HG02623 (cell line): ENCODE results near the gene CFAP119.

Source experiments
- ATAC-seq: cut with Tn5 transposase; IDR thresholded peaks from one replicate; pipeline ENCODE4 v1.9.1; 2021; ENCODE audit warnings: moderate library complexity; ENCODE audit not compliant: unreplicated experiment

Gene CFAP119

DNA sequence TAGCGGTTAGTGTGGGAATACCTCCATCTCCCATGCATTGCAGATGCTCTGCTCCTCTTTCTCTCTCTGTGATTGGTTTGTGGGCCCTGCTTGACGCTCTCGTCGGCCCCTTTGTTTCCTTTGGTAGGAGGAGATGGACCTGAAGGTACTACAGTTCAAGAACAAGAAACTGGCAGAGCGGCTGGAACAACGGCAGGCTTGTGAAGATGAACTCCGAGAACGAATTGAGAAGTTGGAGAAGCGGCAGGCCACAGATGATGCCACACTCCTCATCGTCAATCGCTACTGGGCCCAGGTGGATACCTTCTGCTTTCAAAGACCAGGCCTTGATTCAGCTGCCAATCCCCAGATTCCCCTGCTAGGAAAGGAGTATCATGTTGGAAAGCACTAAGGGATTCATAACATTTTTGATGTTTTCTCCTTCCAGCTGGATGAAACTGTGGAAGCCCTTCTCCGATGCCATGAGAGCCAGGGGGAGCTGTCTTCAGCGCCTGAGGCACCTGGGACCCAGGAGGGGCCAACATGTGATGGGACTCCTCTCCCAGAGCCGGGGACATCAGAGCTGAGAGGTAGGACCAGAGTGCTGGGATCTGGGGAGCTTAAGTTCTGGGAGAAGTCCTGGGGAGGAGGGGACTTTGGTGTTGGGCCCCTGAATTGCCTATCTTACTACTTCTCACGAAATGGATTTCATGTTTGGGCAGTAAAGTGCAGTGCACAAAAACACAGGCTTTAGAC lies 1.3 kb upstream of the CFAP119 start:
- ATAC-seq, result no peak

- no peak for ATAC-seq
Observed at GRCh38 chr16:30761427-30761927, 385 bp downstream of the CFAP119 start.

DNA sequence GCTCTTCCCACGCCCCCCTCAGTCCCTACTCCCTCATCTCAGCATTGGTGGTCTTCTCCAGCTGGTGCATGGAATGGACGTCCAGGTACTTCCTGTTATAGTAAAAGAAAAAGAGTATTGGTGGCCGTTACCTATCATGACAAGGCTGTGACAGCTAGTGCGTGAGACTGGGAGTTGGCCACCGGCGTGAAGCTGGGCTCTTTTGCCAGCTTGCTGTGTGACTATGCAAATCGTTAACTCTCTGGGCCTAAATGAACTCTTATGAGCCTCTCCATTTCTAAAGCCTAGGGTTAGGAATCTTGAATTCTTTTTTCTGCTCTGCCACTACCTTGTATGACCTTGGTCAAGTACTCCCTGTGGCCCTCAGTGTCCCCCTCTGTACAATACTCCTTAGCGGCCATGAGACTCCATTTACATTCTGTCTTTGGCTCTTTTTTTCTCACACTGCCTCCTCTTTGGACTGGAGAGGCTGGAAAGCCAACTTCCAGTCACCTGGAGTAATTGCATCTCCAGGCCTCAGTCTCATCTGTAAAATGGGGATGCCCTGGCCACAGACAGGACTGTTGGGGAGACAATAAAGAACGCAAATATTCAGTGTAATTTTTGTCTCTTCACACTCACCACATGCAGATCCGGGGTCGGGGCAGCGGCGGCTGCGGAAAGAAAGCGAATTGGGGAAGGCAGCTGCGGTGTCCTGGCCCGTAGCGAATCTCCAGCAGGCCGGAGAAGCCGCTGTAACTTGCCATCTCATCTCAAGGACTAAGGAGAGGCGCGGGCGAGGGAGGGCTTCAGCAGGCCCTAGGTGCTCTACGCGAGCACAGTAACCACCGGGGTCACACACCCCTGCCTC lies 1.1 kb downstream of the CFAP119 start:
- ATAC-seq, result no peak

- no peak for ATAC-seq
Observed at GRCh38 chr16:30760001-30760559, 1.8 kb downstream of the CFAP119 start.

DNA sequence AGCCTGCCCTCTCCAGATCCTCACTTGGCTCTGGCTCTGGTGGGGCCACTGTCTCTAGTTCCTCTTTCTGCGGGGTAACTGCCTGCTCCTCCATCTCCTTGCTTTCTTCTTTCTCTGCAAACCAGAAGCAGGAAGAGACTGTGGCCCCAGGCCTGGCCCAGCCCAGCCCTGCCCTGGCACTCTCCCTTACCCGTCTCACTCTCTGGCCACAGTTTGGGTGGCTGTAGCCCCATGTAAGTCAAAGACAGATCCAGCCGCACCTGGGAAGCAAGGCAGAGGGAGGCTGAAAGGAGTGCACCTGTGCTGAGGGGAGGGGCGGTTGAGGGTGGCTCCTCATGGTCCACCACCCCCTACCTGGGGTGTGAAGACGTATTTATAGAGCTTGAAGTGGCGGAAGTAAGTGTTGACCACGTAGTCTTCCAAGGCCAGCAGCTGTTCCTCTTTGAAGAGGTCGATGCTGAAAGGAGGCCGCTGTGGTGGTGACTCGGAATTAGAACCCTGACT lies 2.8 kb downstream of the CFAP119 start:
- ATAC-seq, result no peak

- ATAC-seq, result no peak
Observed at GRCh38 chr16:30757316-30757715, 4.5 kb downstream of the CFAP119 start.

GRCh38 chr16:30756781-30757100 lies 5.1 kb downstream of the CFAP119 start:
- ATAC-seq, result no peak

- no peak for ATAC-seq
Observed at GRCh38 chr16:30755955-30756780, 5.7 kb downstream of the CFAP119 start.

GRCh38 chr16:30753596-30753995 lies 8.3 kb downstream of the CFAP119 start:
- no peak for ATAC-seq

GRCh38 chr16:30750876-30751465 lies 10.9 kb downstream of the CFAP119 start:
- no peak for ATAC-seq

DNA sequence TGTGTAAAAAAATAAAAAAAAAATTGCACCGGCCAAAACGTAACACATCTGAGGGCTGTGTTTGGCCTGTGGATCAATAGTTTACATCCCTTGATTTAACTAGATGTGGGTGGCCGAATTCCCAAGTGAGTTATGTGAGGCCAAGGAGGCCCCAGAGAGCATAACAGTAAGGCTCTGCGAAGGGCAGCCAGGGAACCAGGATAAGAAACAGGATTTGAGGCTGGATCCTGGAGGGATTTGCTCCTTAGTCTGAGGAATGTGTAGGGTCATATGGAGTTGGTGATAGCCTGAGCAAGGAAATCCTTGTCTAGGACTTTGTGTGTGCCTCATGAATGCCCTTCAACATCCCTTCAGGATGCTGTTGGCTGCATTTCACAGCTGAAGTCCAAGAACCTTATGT lies 11.7 kb downstream of the CFAP119 start:
- ATAC-seq, result no peak

- no peak for ATAC-seq
Observed at GRCh38 chr16:30748634-30749445, 13.0 kb downstream of the CFAP119 start.

DNA sequence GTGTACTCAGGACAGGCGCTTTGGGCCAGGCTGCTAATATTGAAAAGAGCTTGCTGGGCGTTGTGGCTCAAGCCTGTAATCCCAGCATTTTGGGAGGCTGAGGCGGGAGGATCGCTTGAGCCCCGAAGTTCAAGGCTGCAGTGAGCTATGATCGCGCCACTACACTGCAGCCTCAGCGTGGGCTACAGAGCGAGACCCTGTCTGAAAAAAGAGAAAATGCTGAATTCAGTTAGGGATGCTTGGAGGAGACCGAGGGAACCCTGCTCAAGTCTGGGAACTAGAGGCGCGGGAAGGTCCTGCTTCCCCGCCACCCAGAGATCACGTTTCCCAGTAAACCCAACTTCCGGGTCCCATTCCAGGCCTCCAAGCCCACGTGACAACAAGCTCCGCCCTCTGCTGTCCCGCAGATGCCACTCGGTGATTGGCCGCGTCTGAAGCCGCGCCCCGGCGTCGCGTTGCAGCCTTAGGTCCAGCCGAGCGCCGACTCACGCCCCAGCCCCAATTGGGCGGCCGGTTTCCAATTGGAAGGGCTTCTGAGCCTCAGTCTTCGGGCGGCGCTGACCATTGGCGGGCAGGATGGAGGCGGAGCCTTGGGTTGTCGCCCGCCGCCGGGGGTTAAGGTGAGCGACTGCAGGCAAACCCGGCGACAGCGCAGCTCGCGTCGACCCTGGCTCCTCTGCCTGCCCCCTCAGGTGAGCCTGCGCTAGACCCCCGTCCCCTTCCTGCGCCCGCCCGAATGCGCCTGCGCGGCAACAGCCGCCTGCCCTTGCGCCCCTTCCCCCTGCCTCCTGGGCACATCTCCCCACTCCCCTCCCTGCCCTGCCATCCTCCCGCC lies 13.8 kb downstream of the CFAP119 start, which contains the start of gene PHKG2:
Gene PHKG2, plus strand, starts transcription at position 627 of the 835 bp plus-strand sequence. CDS start 396 bp downstream, outside the sequence.
- ATAC-seq, result peak; percentile 95

DNA sequence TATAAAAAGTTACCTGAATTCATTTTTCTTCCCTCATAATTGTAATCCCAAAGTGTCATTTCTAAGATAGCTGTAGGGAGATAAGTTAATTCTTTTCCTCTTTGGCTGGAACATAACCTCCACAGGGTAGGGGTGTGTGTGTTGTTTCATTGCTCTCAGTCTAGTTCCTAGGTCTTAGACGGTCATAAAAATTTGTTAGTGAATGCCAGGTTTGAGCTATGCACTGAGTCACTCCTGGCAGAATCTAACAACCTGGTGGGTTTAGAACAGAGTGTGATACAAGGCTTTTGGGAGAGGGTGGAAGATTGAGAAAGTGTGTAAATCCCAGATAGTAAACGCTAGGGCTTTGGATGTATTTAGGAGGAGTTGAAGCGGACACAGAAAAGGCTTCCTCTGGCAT lies 14.5 kb downstream of the CFAP119 start:
- no peak for ATAC-seq

DNA sequence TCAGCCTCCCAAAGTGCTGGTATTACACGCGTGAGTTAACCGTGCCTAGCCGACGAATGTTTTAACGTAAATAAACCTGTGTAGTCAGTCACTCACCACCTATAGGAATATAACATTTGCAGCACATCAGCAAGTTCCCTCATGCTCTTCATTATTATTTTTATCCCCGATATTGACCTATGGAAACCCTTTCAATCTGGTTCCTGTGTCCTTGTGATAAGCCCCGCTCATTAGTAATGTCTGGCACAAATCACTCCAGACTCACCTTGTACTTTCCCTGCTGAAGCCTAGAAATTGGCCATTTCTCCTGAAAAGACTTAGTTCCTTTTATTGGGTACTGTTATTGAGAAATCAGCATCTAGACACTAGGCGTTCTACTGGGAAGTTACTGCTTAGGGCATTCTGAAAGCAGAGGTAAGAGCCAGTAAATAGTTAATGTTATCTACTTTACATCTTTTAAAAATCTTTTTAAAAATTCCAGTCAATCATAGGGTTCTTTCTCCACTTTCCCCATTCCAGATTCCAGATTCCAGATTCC lies 15.2 kb downstream of the CFAP119 start:
- ATAC-seq, result no peak

DNA sequence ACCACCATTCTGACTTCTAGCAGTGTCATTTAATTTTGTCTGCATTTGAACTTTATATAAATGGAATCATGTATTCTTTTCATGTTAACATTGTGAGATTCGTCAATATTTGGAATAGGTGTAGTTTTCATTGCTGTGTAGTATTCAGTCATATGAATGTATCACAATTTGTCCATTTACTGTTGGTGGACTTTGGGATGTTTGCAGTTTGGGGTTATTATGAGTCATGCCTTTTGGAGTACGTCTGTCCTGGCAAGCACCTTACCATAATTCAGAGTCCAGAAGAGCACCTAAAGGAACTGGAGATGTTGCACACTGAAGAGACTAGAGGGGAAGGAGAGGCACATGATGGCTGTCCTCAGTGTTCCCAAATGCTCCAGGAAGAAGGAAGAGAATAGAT lies 16.8 kb downstream of the CFAP119 start:
- no peak for ATAC-seq

- no peak for ATAC-seq
Observed at GRCh38 chr16:30744183-30744582, 17.7 kb downstream of the CFAP119 start.

DNA sequence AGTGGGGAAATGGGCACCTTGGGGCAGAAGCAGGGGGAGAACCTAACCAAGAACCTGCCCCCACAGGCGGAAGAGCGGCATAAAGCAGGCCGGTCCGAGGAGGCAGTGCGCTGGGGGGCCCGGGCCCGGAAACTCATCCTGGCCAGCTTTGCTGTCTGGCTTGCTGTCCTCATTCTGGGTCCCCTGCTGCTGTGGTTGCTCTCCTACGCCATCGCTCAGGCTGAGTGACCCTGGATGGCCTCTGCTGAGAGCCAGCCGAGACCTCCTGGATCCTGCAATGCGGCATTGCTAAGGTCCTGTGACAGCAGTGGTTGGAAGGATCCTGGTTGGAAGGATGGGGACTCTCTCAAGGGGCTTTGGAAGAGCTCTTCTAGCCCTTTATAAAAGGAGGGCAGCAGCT lies 18.1 kb downstream of the CFAP119 start:
- no peak for ATAC-seq
